Neural progenitor cell (in vitro differentiated cells): ENCODE measurements around the gene JADE1. TPM values are rescaled to one million over a fixed set of nuclear protein-coding genes. Genes with fewer than 3 reads are reported as not detected.

Experiments used
- DNase-seq: peaks from one replicate; pipeline ENCODE4 v3.0.0-alpha.2; 2016; ENCODE audit warnings: low spot score
- H2AFZ ChIP-seq: fragments of 200-600 bp; sonication (generic); replicated peaks from 2 replicates; pipeline ENCODE4 v1.6.1; 2016; ENCODE audit warnings: antibody characterized with exemption
- H3F3A ChIP-seq: fragments of 200-600 bp; sonication (generic); 2 replicates; pipeline ENCODE4 v1.6.1; 2016; ENCODE audit warnings: antibody characterized with exemption, low read depth
- H3K27ac ChIP-seq: fragments of 200-600 bp; sonication (generic); 2 replicates; pipeline ENCODE4 v1.5.1; 2016; ENCODE audit warnings: mild to moderate bottlenecking
- H3K27me3 ChIP-seq: fragments of 200-600 bp; sonication (generic); 2 replicates; pipeline ENCODE4 v1.6.1; 2016; ENCODE audit warnings: mild to moderate bottlenecking, moderate library complexity
- H3K36me3 ChIP-seq: fragments of 200-600 bp; sonication (generic); 2 replicates; pipeline ENCODE4 v1.5.1; 2016
- H3K4me1 ChIP-seq: fragments of 200-600 bp; sonication (generic); 2 replicates; pipeline ENCODE4 v1.6.1; 2016; ENCODE audit warnings: mixed run types
- H3K4me2 ChIP-seq: fragments of 200-600 bp; sonication (generic); 2 replicates; pipeline ENCODE4 v1.6.1; 2016
- H3K4me3 ChIP-seq: fragments of 200-600 bp; sonication (generic); 2 replicates; pipeline ENCODE4 v1.5.1; 2016
- H3K79me2 ChIP-seq: fragments of 200-600 bp; sonication (generic); 2 replicates; pipeline ENCODE4 v1.6.1; 2016; ENCODE audit warnings: low read depth
- H3K9ac ChIP-seq: fragments of 200-600 bp; sonication (generic); 2 replicates; pipeline ENCODE4 v1.6.1; 2016
- H3K9me3 ChIP-seq: fragments of 200-600 bp; sonication (generic); 2 replicates; pipeline ENCODE4 v1.5.1; 2016; ENCODE audit warnings: low read depth
- H4K20me1 ChIP-seq: fragments of 200-600 bp; sonication (generic); 2 replicates; pipeline ENCODE4 v1.6.1; 2016; ENCODE audit warnings: low read depth
- H3K27ac Mint-ChIP-seq: 3 replicates; pipeline ENCODE4 v1.8.0; 2021; ENCODE audit warnings: mixed read lengths
- H3K27me3 Mint-ChIP-seq: 2 replicates; pipeline ENCODE4 v1.8.0; 2022; ENCODE audit warnings: low read depth, mild to moderate bottlenecking, inconsistent platforms, moderate library complexity, mixed read lengths; ENCODE audit not compliant: insufficient read depth
- H3K36me3 Mint-ChIP-seq: 3 replicates; pipeline ENCODE4 v1.8.0; 2021; ENCODE audit warnings: mixed read lengths
- H3K4me1 Mint-ChIP-seq: 3 replicates; pipeline ENCODE4 v1.8.0; 2021; ENCODE audit warnings: mixed read lengths
- H3K4me3 Mint-ChIP-seq: 3 replicates; pipeline ENCODE4 v1.8.0; 2021; ENCODE audit warnings: mild to moderate bottlenecking, moderate library complexity, mixed read lengths
- H3K9me3 Mint-ChIP-seq: 3 replicates; pipeline ENCODE4 v1.8.0; 2020; ENCODE audit warnings: mixed read lengths
- CTCF ChIP-seq: fragments of 200-600 bp; sonication (generic); IDR thresholded peaks from 2 replicates; pipeline ENCODE4 v1.5.1; 2017; ENCODE audit warnings: antibody characterized with exemption, mild to moderate bottlenecking
- EZH2 ChIP-seq: fragments of 200-600 bp; sonication (generic); IDR thresholded peaks from 2 replicates; pipeline ENCODE4 v1.6.1; 2017; ENCODE audit warnings: antibody characterized with exemption, mild to moderate bottlenecking, moderate library complexity
- EZH2phosphoT487 ChIP-seq: fragments of 200-600 bp; sonication (generic); IDR thresholded peaks from 2 replicates; pipeline ENCODE4 v1.6.1; 2017; ENCODE audit warnings: antibody characterized with exemption
- total RNA-seq: library from RNA; depleted of rRNA; stranded (reverse); fragments of >200 nt; gene quantifications from 2 replicates; pipeline ENCODE4 v1.2.3, GENCODE V29; 2015; ENCODE audit warnings: low replicate concordance

Gene JADE1
- total RNA-seq, 1 donor from 2014 or later = 55.9 TPM

- Mint-ChIP-seq H3K27ac (no peak overlapping the region), H3K4me3 (no peak overlapping the region), H3K27me3 (peaks cover 3% of the 10 kb centered on the region), H3K4me1 (peaks cover 8% of the 10 kb centered on the region), H3K36me3 (peaks cover 2% of the 10 kb centered on the region), H3K9me3 (peaks cover 6% of the 10 kb centered on the region)
- Histone ChIP-seq H2AFZ (no peak overlapping the region), H3K36me3 (no peaks in the 10 kb centered on the region), H3K27ac (no peak overlapping the region), H4K20me1 (no peaks in the 10 kb centered on the region), H3K4me2 (no peak overlapping the region), H3K27me3 (no peaks in the 10 kb centered on the region), H3K4me3 (no peak overlapping the region), H3K79me2 (no peaks in the 10 kb centered on the region), H3F3A (no peaks in the 10 kb centered on the region), H3K4me1 (no peaks in the 10 kb centered on the region), H3K9me3 (no peaks in the 10 kb centered on the region), H3K9ac (no peak overlapping the region)
- no peak for TF ChIP-seq EZH2phosphoT487
- TF ChIP-seq CTCF = peak; percentile 32
- DNase-seq = peak; percentile 24
Measured at GRCh38 chr4:128782076-128782715, 27.3 kb upstream of the JADE1 start.

DNA sequence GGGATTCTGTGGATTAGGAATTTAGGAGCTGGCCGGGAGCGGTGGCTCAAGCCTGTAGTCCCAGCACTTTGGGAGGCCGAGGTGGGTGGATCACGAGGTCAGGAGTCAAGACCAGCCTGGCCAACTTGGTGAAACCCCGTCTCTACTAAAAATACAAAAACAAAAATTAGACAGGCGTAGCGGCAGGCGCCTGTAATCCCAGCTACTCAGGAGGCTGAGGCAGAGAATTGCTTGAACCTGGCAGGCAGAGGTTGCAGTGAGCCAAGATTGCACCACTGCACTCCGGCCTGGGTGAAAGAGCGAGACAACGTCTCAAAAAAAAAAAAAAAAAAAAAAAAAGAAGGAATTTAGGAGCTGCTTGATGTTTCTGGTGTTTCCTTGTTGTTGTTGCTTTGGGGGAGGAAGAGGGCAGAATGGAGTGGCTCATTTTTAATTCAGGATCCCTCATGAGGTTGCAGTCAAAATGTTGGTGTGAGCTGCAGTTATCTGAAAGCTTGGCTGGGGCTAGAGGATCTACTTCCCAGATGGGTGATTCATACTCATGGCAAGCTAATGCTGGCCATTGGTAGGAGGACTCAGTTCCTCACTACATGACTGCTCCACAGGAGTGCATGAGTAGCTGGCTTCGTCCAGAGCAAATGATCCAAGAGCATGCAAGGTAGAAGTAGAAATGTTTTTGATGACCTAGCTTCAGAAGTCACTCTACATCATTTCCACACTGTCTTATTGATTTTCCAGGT is 26.5 kb upstream of the JADE1 start:
- no peaks in the 10 kb centered on the region for H3K9me3 ChIP-seq
- H3K27ac Mint-ChIP-seq = no peak overlapping the region

GRCh38 chr4:128787509-128788311 is 21.8 kb upstream of the JADE1 start:
- peak overlapping the region; percentile 52 for H2AFZ ChIP-seq
- Mint-ChIP-seq H3K27me3 (peaks cover 6% of the 10 kb centered on the region), H3K27ac (peak overlapping the region; percentile 26)

More for the DNA sequence above, 26.5 kb upstream of the JADE1 start:
- Histone ChIP-seq H3K27me3 (no peaks in the 10 kb centered on the region), H4K20me1 (no peaks in the 10 kb centered on the region), H3K79me2 (no peaks in the 10 kb centered on the region), H3K9ac (no peak overlapping the region), H3K4me2 (no peak overlapping the region), H3K36me3 (no peaks in the 10 kb centered on the region), H3K4me3 (no peak overlapping the region), H3K27ac (no peak overlapping the region), H3F3A (no peaks in the 10 kb centered on the region), H3K4me1 (no peaks in the 10 kb centered on the region), H2AFZ (no peak overlapping the region)
- Mint-ChIP-seq H3K9me3 (peaks cover 4% of the 10 kb centered on the region), H3K4me3 (no peak overlapping the region), H3K4me1 (peaks cover 10% of the 10 kb centered on the region), H3K36me3 (peaks cover 2% of the 10 kb centered on the region), H3K27me3 (peaks cover 3% of the 10 kb centered on the region)
- DNase-seq = no peak
- TF ChIP-seq EZH2phosphoT487 = no peak
- no peak for TF ChIP-seq EZH2
- no peak for TF ChIP-seq CTCF

More at GRCh38 chr4:128787509-128788311, 21.8 kb upstream of the JADE1 start:
- H3K4me1 ChIP-seq = no peaks in the 10 kb centered on the region
- H3K9me3 ChIP-seq = no peaks in the 10 kb centered on the region
- no peaks in the 10 kb centered on the region for H3F3A ChIP-seq
- no peaks in the 10 kb centered on the region for H3K79me2 ChIP-seq
- no peak overlapping the region for H3K4me2 ChIP-seq
- no peaks in the 10 kb centered on the region for H4K20me1 ChIP-seq
- no peaks in the 10 kb centered on the region for H3K27me3 ChIP-seq
- peaks cover 9% of the 10 kb centered on the region for H3K4me1 Mint-ChIP-seq
- DNase-seq = no peak
- no peak overlapping the region for H3K27ac ChIP-seq
- H3K4me3 Mint-ChIP-seq = no peak overlapping the region
- H3K36me3 ChIP-seq = no peaks in the 10 kb centered on the region
- H3K4me3 ChIP-seq = no peak overlapping the region
- peaks cover 4% of the 10 kb centered on the region for H3K9me3 Mint-ChIP-seq
- no peak overlapping the region for H3K9ac ChIP-seq
- no peaks in the 10 kb centered on the region for H3K36me3 Mint-ChIP-seq
- TF ChIP-seq EZH2 = no peak
- TF ChIP-seq CTCF = no peak
- no peak for TF ChIP-seq EZH2phosphoT487
